Peyer's patch (tissue), 4 donors: Measurements from ENCODE around the gene CXCL16.

Experiments
- CTCF ChIP-seq, 6 experiments: fragments of 450-650 bp in 4 of 6; fragments of 200-600 bp in 2 of 6; sonication (generic) in 1 of 6; IDR thresholded peaks; one replicate each; pipeline ENCODE4 v1.5.1; 2017 to 2019; ENCODE audit warnings: antibody characterized with exemption in 6 of 6, mild to moderate bottlenecking in 3 of 6, moderate library complexity in 1 of 6
- POLR2A ChIP-seq, 2 donors: fragments of 450-650 bp; IDR thresholded peaks; one replicate each; pipeline ENCODE4 v1.5.1; 2017; ENCODE audit warnings: antibody characterized with exemption in 2 of 2, mild to moderate bottlenecking in 2 of 2, moderate library complexity in 2 of 2

- no peak for TF ChIP-seq CTCF (IDR thresholded peaks at IDR 0.05)
- TF ChIP-seq POLR2A (IDR thresholded peaks at IDR 0.05): no peak
Observed at GRCh38 chr17:4764595-4764994, 24.9 kb upstream of the CXCL16 start.
